Measurements from ENCODE around the gene ATF6B.
"Not testable (repeated sequence)": the region's sequence is repeated elsewhere in the genome, so short reads cannot be mapped to it uniquely, and the experiment has no call there.

Gene ATF6B

DNA sequence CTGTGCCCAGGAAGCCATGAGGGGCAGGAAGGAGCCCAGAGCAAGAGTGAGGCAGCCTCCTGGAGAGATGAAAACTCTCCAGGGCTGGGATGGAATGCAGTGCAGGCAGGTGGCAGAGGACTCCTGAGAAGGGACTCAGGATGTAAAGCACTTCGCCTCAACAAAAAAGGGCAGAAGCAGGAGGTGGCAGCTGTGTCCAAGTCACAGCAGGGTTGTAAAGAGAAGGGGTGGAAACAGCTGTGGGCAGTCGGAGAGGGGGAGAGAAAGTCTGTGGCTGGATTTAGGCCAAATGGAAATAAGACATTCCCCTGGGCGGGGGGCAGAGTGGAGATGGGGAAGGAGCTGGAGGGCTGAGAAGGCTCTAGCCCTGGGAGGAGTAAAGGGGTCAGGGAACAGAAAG lies 54.9 kb downstream of the ATF6B start:
- TF ChIP-seq, protein P1, sequence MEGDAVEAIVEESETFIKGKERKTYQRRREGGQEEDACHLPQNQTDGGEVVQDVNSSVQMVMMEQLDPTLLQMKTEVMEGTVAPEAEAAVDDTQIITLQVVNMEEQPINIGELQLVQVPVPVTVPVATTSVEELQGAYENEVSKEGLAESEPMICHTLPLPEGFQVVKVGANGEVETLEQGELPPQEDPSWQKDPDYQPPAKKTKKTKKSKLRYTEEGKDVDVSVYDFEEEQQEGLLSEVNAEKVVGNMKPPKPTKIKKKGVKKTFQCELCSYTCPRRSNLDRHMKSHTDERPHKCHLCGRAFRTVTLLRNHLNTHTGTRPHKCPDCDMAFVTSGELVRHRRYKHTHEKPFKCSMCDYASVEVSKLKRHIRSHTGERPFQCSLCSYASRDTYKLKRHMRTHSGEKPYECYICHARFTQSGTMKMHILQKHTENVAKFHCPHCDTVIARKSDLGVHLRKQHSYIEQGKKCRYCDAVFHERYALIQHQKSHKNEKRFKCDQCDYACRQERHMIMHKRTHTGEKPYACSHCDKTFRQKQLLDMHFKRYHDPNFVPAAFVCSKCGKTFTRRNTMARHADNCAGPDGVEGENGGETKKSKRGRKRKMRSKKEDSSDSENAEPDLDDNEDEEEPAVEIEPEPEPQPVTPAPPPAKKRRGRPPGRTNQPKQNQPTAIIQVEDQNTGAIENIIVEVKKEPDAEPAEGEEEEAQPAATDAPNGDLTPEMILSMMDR (IDR thresholded peaks at IDR 0.05; ENCODE audit: borderline replicate concordance, insufficient read depth, low read depth, low read length) = no peak
- H3K4me3 ChIP-seq (ENCODE audit: low read depth, low read length) = no peak overlapping the region

DNA sequence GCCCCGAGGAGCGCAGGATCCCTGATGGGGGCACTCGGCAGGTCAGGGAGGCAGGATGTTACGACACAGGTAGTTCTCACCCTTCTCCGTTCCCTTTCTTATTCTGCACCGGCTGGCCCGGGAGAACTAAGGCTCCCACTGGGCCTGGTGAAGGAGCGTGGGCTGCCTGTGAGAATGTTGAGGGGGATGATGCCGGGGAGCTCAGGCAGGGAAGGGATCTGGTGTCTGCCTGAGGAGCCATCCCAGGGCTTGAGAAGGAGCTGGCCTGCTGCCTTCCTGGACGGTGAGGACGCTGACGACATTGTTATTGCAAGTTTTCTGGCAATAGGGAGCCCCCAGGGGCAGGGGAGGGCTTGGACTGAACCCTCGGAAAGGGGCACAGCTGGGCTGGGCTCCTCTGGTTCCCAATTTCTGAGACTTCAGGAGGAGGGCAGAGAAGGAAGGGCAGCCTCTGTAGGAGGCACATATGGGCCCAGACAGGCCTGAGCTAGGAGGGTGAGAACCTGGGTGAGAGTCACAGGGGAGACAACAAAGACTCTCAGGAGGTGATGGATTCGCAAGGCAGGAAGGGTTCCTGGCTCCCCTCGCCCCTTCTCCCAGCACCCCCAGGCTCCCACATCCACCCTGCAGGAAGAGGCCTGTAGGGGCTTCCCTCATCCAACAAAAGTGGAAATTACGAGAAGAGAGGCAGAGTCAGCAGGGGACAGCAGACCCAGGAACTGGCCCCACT lies 57.1 kb downstream of the ATF6B start:
- TF ChIP-seq, protein P1 (IDR thresholded peaks at IDR 0.05; ENCODE audit: borderline replicate concordance, insufficient read depth, low read depth, low read length) = no peak
- no peak overlapping the region for H3K4me3 ChIP-seq (ENCODE audit: low read depth, low read length)

DNA sequence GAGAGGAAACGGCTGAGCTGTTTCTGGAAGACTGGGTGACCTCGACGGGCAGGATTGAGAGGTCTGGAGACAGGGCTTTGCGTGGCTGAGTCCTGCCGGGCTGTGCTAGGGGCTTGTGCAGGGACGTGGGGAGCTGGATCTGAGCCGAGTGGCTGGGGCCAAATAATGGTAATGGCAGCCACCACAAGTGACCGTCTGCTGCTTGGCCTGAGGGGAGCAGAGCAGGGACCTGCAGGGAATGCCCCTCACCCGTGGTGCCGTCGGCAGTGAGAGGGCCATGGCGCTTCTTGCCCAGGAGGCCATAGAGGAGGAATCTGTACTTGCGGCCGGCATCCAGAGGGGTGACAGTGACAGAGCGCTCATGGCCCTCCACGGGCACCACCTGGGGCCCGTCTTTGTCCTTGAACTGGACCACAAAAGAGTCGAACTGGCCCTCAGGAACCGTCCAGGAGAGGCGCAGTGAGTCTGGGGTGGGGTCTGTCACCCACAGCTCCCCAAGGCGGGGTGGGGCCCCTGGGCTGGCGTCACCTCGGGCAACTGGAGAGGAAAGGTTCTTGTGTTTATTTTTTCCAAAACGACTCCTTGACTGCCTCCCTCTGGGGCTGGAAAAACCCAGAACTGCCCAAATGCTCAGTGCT lies 58.0 kb downstream of the ATF6B start:
- TF ChIP-seq, protein P1 (IDR thresholded peaks at IDR 0.05; ENCODE audit: borderline replicate concordance, insufficient read depth, low read depth, low read length) = no peak
- no peak overlapping the region for H3K4me3 ChIP-seq (ENCODE audit: low read depth, low read length)

DNA sequence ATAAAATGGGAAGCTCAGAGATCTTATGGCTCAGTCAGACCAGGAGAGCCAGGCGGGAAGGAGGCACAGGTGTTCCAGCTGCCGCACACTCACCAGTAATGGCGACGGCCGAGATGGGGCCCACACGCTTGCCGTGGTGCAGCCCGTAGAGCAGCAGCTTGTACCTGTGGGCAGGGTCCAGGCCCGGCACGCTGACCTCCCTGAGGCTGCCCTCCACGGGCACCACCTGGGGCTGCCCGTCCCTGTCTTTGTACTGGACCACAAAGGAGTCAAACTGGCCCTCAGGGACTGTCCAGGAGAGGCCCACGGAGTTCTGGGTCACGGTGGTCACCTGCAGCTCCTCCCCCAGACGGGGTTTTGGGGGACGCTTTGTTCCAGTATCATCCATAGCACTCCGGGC lies 58.6 kb downstream of the ATF6B start:
- TF ChIP-seq, protein P1 (IDR thresholded peaks at IDR 0.05; ENCODE audit: borderline replicate concordance, insufficient read depth, low read depth, low read length) = no peak
- no peak overlapping the region for H3K4me3 ChIP-seq (ENCODE audit: low read depth, low read length)

DNA sequence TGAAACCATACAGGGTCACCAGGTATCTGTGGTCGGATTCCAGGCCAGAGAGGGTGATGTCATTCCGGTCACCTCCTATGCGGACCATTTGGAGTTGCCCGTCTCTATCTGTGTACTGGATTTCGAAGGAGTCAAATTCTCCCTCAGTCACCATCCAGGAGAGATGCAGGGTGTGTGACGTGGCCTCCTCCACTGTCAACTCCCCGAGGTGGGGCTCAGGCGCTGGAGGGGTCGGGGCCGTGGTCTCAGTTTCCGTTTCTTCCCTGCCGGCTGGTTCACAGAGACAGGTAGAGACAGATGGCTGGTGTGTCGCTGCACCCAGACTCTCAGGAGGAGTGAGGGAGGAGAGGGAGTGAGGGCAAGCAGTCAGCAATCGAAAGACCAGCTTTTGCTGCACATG lies 59.2 kb downstream of the ATF6B start:
- no peak overlapping the region for H3K4me3 ChIP-seq (ENCODE audit: low read depth, low read length)
- TF ChIP-seq, protein P1 (IDR thresholded peaks at IDR 0.05; ENCODE audit: borderline replicate concordance, insufficient read depth, low read depth, low read length) = no peak

DNA sequence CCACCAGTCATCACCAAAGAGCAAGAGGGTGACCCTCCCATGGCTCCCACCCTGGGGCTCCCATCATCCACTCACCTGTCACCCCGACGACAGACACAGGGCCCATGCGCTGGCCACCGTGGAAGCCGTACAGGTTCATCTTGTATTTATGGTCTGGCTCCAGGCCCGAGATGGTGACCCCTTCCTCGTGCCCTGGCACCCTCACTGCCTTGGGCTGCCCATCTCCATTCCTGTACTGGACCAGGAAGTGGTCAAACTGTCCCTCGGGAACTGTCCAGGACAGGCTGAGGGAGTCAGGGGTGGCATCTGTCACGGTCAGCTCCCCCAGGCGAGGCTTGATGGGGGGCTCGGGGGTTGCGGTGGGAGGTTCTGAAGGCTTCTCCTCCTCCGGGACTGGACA lies 59.7 kb downstream of the ATF6B start:
- not testable (repeated sequence) for H3K4me3 ChIP-seq (ENCODE audit: low read depth, low read length)

DNA sequence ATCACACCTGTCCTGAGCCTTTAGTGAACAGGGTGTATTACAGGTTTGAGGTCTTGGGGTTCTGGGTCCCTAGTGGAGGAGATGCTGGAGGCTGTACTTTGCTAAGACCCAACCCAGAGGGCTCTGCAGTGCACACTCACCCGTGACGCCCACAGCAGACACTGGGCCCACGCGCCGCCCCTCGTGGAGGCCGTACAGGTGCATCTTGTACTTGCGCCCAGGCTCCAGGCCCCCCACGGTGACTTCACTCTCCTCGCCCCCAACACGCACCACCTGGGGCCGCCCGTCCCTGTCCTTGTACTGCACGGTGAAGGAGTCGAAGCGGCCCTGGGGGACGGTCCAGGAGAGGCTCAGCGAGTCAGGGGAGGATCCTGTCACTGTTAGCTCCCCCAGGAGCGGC lies 60.5 kb downstream of the ATF6B start:
- H3K4me3 ChIP-seq (ENCODE audit: low read depth, low read length) = not testable (repeated sequence)

Measured in GM12875 (cell line).